Central memory CD8-positive, alpha-beta T cell (primary cell): ENCODE data around the gene UNCX.

Experiments
- ATAC-seq: fragments of 150-1000 bp; cut with Tn5 transposase; replicated peaks from 2 replicates; pipeline ENCODE4 v1.10.0; 2022; ENCODE audit warnings: mild to moderate bottlenecking, moderate FRiP score, moderate number of reproducible peaks; ENCODE audit not compliant: poor library complexity, severe bottlenecking; ENCODE audit errors: extremely low read depth
- DNase-seq, 2 donors: peaks; one replicate each; pipeline ENCODE4 v3.0.0; 2021; ENCODE audit warnings: low spot score in 2 of 2
- H3K27ac Mint-ChIP-seq: one replicate; pipeline ENCODE4 v1.8.0; 2022; ENCODE audit warnings: low read depth, mild to moderate bottlenecking, moderate library complexity, mixed read lengths
- H3K27me3 Mint-ChIP-seq: one replicate; pipeline ENCODE4 v1.8.0; 2022; ENCODE audit warnings: mixed read lengths
- H3K36me3 Mint-ChIP-seq: one replicate; pipeline ENCODE4 v1.8.0; 2022; ENCODE audit warnings: mild to moderate bottlenecking, moderate library complexity, mixed read lengths; ENCODE audit not compliant: insufficient read depth
- H3K4me1 Mint-ChIP-seq: one replicate; pipeline ENCODE4 v1.8.0; 2022; ENCODE audit warnings: mixed read lengths
- H3K4me3 Mint-ChIP-seq: one replicate; pipeline ENCODE4 v1.8.0; 2022; ENCODE audit warnings: mild to moderate bottlenecking, moderate library complexity, mixed read lengths
- H3K9me3 Mint-ChIP-seq: one replicate; pipeline ENCODE4 v1.8.0; 2022; ENCODE audit warnings: mixed read lengths

The UNCX gene

DNA sequence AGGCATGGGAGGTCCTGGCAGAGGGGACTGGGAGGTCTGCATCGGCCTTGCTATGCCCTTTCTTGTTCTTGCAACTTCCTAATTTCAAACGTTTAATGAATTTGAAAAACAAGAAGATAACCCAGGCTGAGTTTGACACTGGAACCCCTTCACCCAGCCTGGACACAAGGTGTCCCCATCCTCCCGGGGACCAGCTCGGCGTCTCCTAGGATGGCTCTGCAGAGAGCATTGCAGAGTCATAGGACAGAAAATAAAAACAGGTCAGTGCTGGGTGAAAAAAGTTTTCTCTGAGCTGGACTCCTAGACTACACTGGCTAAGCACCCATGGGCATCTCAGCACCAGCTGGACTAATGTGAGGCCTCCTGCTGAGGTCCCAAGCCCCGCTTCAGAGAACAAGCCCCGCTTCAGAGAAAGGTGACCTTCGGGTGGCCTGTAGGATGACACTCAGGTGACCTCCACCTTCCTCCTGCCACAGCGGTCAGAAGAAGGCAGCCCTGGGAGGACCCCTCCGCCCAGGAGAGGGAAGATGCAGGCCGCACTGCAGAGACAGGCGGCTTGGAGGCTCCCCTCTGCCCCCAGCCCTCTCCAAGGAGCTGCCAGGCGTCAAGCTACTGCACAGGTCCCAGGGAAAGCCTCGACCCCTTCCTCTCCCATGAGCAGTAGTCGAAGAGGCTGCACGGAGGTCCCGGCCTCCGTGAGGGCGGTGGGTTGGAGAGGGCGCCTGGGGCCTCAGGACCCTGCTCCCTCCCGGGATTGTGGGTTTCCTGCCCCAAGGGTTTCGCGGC lies 9.3 kb upstream of the UNCX start:
- Mint-ChIP-seq H3K9me3 (no peaks in the 10 kb centered on the region), H3K4me1 (no peaks in the 10 kb centered on the region), H3K27ac (no peak overlapping the region), H3K27me3 (peaks cover 97% of the 10 kb centered on the region), H3K4me3 (no peak overlapping the region), H3K36me3 (peaks cover 17% of the 10 kb centered on the region)
- no peak for ATAC-seq
- no peak for DNase-seq

DNA sequence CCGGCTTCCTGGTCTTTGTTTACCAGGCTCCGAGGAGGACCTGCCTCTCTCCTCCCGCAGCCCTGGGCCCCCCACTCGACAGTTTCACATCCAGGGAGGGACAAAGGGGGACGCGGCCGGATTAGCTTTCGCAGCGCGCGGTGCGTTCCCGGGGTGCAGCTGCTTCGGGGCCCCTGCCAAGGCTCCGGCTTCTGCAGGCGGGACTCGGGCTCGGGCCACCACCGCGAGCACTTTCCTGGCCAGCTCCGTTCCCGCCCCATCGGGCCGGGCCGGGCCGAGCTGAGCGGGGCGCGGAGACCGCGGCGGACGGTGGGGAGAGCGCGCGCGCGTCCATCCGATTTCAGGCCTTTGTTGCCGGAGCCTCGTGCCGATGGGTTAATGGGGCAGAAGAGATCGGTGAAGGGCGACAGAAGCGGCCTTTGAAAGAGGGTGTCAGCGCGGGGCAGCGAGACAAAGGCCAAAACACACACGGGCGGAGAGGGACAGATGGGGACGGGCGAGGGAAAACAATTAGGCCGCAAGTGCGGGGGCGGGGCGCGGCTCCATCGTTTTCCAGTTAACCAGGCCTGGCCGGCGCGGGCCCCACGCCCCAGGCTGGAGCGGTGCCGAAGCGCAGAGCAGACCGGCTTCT lies 8.5 kb upstream of the UNCX start:
- peaks cover 95% of the 10 kb centered on the region for H3K27me3 Mint-ChIP-seq
- H3K9me3 Mint-ChIP-seq = no peaks in the 10 kb centered on the region
- H3K36me3 Mint-ChIP-seq = peaks cover 17% of the 10 kb centered on the region
- H3K4me1 Mint-ChIP-seq = no peaks in the 10 kb centered on the region
- DNase-seq (no peak), ATAC-seq (no peak)
- H3K4me3 Mint-ChIP-seq = no peak overlapping the region
- H3K27ac Mint-ChIP-seq = no peak overlapping the region

DNA sequence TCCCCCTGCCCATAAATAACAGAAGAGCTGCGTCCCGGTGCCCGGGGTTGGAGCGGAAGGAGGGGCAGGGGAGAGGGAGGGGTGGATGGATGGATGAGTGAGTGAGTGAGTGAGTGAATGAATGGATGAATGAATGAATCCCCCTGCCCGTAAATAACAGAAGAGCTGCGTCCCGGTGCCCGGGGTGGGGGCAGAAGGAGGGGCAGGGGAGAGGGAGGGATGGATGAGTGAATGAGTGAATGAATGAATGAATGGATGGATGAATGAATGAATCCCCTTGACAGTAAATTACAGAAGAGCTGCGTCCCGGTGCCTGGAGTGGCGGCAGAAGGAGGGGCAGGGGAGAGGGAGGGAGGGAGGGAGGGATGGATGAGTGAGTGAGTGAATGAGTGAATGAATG lies 7.6 kb upstream of the UNCX start:
- H3K4me3 Mint-ChIP-seq = no peak overlapping the region
- H3K36me3 Mint-ChIP-seq = peaks cover 17% of the 10 kb centered on the region
- ATAC-seq = no peak

DNA sequence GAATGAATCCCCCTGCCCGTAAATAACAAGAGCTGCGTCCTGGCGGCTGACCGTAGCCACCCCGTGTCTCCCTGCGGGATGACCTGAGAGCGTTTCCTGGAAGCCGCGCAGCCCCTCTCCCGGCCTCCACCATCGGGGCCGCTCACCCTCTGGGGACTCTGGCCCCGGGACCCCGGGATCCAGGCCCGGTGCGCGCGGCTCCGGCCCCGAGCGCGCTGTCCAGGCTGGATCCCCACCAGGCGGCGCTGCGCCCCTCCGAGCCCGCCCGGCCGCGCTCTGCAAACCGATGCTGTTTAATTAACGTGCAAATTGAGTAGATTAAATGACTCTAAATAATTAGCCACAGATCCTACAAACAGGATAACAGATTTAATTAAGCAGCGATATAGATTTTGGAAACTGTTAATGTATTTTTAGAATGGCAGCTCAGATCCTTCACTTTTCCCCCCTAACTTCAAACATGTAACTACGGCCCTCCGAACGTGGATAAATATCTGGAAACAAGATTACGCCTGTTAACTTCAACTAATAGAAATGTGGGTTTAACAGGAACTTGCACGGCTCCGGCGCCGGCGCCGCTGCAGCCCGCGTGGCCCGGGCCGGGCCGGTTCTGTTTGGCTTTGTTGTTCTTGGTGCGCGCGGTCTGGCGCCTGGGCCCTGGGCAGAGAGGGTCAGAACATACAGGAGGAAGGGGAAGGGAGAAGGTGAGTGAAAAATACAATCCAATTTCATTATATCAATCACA lies 7.1 kb upstream of the UNCX start:
- peaks cover 85% of the 10 kb centered on the region for H3K27me3 Mint-ChIP-seq
- no peaks in the 10 kb centered on the region for H3K4me1 Mint-ChIP-seq
- H3K27ac Mint-ChIP-seq = no peak overlapping the region
- DNase-seq = no peak
- H3K4me3 Mint-ChIP-seq = no peak overlapping the region
- H3K9me3 Mint-ChIP-seq = no peaks in the 10 kb centered on the region
- ATAC-seq = no peak
- H3K36me3 Mint-ChIP-seq = peaks cover 18% of the 10 kb centered on the region

More for the DNA sequence above, 7.6 kb upstream of the UNCX start:
- H3K27me3 Mint-ChIP-seq = peaks cover 86% of the 10 kb centered on the region
- no peaks in the 10 kb centered on the region for H3K4me1 Mint-ChIP-seq
- H3K9me3 Mint-ChIP-seq = no peaks in the 10 kb centered on the region
- no peak for DNase-seq
- H3K27ac Mint-ChIP-seq = no peak overlapping the region

DNA sequence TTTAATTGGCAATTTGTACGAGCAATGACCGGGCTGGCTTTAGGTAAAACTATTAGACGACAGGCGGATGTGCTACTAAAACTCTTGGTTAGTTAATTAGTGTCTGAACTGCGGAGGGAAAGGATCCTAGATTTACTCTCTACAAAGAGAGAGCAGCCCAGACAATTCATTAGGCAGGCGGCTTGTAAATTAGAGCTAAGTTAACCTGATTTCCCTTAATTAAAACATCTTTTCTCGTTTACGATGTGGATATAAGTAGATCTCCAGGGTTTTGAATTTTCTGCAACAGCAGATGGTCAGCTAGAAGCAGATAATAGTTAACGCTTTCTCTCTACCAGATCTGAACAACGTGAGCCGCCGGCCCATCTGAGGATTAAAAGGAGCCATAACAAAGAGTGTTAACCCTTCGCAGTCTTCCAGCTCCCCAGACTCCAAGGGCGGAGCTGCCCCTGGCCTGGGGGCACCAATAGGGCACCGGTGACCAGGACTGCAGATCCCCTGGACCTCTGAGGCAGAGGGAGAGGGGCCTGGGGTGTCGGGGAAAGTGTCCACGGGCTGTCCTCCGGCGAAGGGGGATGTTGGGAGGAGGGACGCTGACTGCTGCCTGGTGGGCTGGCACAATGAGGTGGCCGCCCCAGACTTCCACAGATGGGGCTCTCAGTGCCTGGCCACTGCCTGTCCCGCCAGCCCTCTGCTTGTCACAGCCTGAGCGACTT lies 6.3 kb upstream of the UNCX start:
- Mint-ChIP-seq H3K36me3 (peaks cover 22% of the 10 kb centered on the region), H3K27me3 (peaks cover 85% of the 10 kb centered on the region), H3K4me3 (no peak overlapping the region), H3K27ac (no peak overlapping the region), H3K4me1 (peaks cover under 1% of the 10 kb centered on the region), H3K9me3 (no peaks in the 10 kb centered on the region)
- ATAC-seq = no peak
- no peak for DNase-seq

DNA sequence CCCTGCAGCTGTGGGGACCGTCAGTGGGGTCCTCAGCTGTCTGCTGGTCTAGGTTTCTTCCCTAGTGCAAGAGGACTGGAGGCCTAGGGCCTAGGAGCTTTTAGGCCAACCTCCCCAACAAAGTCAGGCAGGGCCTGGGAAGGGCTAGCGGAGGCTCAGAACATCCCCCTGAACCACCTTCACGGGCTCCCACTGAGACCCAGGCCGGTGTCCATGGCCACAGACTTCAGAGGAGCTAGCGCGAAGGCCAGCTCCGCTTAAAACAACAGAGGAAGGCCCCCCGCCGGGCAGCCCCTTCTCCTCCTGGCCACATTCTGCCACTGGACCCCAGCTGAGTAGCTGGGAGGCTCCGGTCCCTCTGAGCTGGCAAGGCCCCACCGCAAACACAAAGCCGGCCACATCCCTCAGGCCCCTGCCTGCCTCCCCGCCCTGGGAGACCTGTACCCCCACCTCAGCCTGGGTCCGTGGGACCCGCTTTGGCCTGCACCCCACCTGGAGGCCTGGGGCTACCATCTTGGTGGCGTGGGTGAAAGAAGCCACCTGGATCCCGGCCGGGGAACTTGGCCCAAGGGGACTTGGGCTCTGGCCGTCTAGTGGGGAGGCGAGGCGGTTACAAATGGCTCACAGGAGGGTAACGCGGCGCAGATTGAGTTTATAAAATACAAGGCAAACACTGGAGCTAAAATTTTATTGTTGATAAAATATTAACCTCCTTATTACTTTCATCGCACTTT lies 5.4 kb upstream of the UNCX start:
- no peak overlapping the region for H3K4me3 Mint-ChIP-seq
- DNase-seq (no peak), ATAC-seq (no peak)
- peaks cover 86% of the 10 kb centered on the region for H3K27me3 Mint-ChIP-seq
- H3K4me1 Mint-ChIP-seq = peaks cover 9% of the 10 kb centered on the region
- H3K27ac Mint-ChIP-seq = no peak overlapping the region
- H3K9me3 Mint-ChIP-seq = no peaks in the 10 kb centered on the region
- H3K36me3 Mint-ChIP-seq = peaks cover 28% of the 10 kb centered on the region

DNA sequence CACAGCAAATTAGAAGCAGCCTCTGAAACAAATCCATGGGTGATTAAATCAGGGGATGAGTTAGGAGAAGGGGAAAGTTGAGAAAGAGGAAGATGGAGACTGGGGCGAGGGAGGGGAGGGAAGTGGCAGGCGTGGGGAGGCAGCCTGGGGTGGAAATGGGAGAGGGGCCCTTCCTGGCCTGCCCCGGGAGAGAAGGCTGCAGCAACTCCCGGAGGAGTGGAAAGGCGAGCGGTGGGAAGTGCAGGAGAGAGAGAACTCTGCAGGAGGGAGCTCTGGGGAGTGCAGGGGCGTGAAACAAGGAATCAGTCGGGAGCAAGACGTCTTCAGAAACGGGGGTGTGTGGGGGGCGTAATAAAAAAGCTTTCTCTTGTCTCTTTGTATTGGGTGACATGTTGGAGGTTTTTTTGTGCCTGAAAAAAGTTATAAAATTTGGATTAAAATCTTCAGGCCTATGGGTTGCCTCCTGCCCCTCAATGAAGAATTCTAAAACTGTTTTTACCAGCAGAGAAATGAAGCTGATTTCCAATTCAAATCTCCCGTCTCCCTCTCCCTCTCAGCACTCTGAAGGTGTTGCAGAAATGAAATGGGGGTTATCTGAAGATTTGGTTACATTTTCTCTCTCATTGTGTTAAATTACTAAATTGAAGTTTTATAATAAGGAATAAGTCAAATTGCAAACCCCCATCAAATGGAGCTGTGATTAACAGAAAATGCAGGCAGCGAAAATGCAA lies 4.7 kb upstream of the UNCX start:
- no peaks in the 10 kb centered on the region for H3K9me3 Mint-ChIP-seq
- H3K36me3 Mint-ChIP-seq = peaks cover 26% of the 10 kb centered on the region
- peaks cover 10% of the 10 kb centered on the region for H3K4me1 Mint-ChIP-seq
- peaks cover 84% of the 10 kb centered on the region for H3K27me3 Mint-ChIP-seq
- DNase-seq (no peak), ATAC-seq (no peak)
- no peak overlapping the region for H3K27ac Mint-ChIP-seq
- no peak overlapping the region for H3K4me3 Mint-ChIP-seq

DNA sequence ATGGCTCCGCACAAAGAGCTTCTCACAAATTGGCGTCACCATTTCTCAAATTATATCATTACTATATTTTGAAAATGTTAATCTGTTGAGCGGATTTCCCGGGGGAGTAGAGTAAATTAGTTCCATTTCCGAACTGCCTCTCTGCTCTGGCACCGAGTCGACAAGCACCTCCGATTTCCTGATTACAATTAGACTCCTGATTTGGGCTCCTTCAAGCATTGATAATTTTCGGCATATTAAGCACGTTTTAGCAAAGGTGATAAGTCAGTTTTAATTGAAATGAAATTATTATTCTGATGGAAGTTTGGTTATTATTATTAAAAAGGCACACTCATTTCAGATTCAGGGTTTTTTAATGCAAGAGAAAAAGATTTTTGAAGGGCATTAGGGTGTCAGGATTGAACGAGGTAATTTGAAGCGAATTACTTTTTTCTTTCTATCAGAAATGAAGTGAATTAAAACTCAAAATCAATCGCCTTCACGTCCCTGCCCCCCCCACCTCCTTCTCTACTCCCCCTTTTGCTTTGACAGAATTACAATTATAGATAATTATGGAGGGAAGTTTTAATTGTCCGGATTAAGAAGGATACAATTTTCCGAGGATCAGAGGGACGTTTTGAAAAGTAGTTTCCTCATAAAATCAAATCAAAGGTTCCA lies 4.0 kb upstream of the UNCX start:
- no peak for ATAC-seq
- Mint-ChIP-seq H3K27ac (no peak overlapping the region), H3K4me1 (peaks cover 10% of the 10 kb centered on the region), H3K9me3 (no peaks in the 10 kb centered on the region), H3K27me3 (peaks cover 77% of the 10 kb centered on the region), H3K4me3 (no peak overlapping the region), H3K36me3 (peaks cover 23% of the 10 kb centered on the region)
- DNase-seq = no peak

DNA sequence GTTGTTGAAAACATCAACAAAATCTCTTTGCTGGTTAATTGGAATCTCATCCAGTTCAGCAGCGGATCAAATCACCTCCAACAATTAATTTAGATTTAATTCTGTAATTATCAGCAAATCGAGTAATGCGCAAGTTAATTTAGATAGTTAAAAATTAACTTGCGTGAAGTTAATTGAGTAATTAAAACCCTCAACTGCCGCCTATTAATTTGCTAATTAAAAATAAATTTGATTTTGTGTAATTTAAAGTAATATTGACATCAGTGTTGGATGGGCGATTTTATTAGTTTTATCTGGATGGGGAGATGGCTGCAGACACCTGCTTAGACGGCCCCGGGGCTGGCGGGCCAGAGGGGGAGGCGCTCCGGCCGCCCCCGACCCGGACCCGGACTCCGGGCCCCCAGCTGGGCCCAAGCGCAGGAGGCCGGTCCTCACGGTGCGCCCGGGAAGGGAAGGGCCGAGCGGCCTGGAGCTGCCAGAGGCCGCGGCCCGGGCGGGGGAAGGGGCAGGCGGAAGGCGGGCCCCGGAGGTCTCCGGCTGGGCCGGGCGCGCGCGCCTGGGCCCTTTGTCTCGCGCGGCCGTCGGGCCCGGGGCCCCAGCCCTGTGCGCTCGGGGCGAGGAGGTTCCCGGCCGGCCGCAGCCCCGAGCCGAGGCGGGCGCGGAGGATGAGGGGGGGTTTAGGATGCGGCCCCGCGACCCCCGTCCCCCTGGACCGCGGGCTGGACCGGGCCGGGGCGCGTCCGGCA lies 3.3 kb upstream of the UNCX start:
- Mint-ChIP-seq H3K27me3 (peaks cover 77% of the 10 kb centered on the region), H3K4me3 (no peak overlapping the region), H3K36me3 (peaks cover 25% of the 10 kb centered on the region), H3K4me1 (peaks cover 10% of the 10 kb centered on the region), H3K9me3 (no peaks in the 10 kb centered on the region), H3K27ac (no peak overlapping the region)
- DNase-seq (no peak), ATAC-seq (no peak)

DNA sequence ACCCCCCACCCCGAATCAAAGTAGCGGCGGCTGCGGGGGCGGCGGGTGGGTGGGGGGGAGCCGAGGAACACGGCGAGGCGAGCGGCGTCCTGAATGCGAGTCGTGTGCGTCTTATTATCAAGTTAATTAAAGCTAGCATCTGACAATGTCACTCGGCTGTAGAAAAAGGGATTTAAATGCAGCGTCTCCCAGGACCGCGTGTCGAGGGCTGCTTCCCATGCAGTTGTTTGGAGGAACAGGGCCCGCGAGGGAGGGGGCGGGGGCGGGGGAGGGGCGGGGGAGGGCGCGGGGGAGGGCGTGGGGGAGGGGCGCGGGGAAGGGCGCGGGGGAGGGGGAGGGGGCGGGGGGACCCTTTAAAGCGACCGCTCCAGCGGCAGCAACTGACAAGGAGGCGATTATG lies 2.7 kb upstream of the UNCX start:
- Mint-ChIP-seq H3K4me3 (no peak overlapping the region), H3K9me3 (no peaks in the 10 kb centered on the region), H3K27me3 (peaks cover 77% of the 10 kb centered on the region), H3K27ac (no peak overlapping the region), H3K4me1 (peaks cover 10% of the 10 kb centered on the region), H3K36me3 (peaks cover 29% of the 10 kb centered on the region)
- ATAC-seq (no peak), DNase-seq (no peak)
